Liver (tissue), 9 donors: Measurements from ENCODE around the gene OMD. TPM values are rescaled to one million over a fixed set of nuclear protein-coding genes. Genes with fewer than 3 reads are reported as not detected.

ENCODE experiments used
- DNase-seq: peaks from one replicate; pipeline ENCODE4 v3.0.0-alpha.2; 2017; ENCODE audit warnings: low spot score
- H3K27ac ChIP-seq, 2 donors: one replicate each; pipeline ENCODE4 v1.7.0; 2013; ENCODE audit warnings: inconsistent platforms in 2 of 2, low read length in 2 of 2, control low read depth in 1 of 2, low read depth in 1 of 2, mild to moderate bottlenecking in 1 of 2
- H3K27me3 ChIP-seq, 4 donors: one replicate each; pipeline versions ENCODE4 v1.6.1 to v1.7.0; 2013; ENCODE audit warnings: low read length in 3 of 4, inconsistent platforms in 1 of 4, mild to moderate bottlenecking in 1 of 4, moderate library complexity in 1 of 4; ENCODE audit not compliant: control insufficient read depth in 4 of 4, insufficient read depth in 4 of 4
- H3K36me3 ChIP-seq, 4 donors: one replicate each; pipeline versions ENCODE4 v1.6.1 to v1.7.0; 2013; ENCODE audit warnings: low read length in 3 of 4, mild to moderate bottlenecking in 3 of 4, low read depth in 1 of 4, moderate library complexity in 1 of 4; ENCODE audit not compliant: control insufficient read depth in 4 of 4, insufficient read depth in 3 of 4
- H3K4me1 ChIP-seq, 4 donors: one replicate each; pipeline versions ENCODE4 v1.6.1 to v1.7.0; 2013; ENCODE audit warnings: low read length in 3 of 4, mild to moderate bottlenecking in 3 of 4, moderate library complexity in 1 of 4; ENCODE audit not compliant: control insufficient read depth in 4 of 4, insufficient read depth in 4 of 4
- H3K4me3 ChIP-seq, 3 donors: one replicate each; pipeline versions ENCODE4 v1.6.1 to v1.7.0; 2013; ENCODE audit warnings: low read length in 3 of 3, control low read depth in 1 of 3, low read depth in 1 of 3, mild to moderate bottlenecking in 1 of 3
- H3K9ac ChIP-seq, 2 donors: one replicate each; pipeline ENCODE4 v1.7.0; 2013; ENCODE audit warnings: low read length in 2 of 2, mild to moderate bottlenecking in 2 of 2, moderate library complexity in 2 of 2, control low read depth in 1 of 2, low read depth in 1 of 2
- H3K9me3 ChIP-seq, 4 donors: one replicate each; pipeline versions ENCODE4 v1.6.1 to v1.7.0; 2013; ENCODE audit warnings: low read length in 3 of 4; ENCODE audit not compliant: control insufficient read depth in 4 of 4
- ATF3 ChIP-seq: IDR thresholded peaks from 2 replicates; pipeline ENCODE4 v1.6.1; 2016; ENCODE audit warnings: antibody characterized with exemption
- CTCF ChIP-seq: fragments of 150-350 bp; IDR thresholded peaks from 2 replicates; pipeline ENCODE4 v1.5.1; 2017; ENCODE audit warnings: improper control_type of control experiment, low read depth, low read length; ENCODE audit not compliant: missing input control
- EGR1 ChIP-seq, 2 donors: IDR thresholded peaks; 2 replicates each; pipeline ENCODE4 v1.6.1; 2016 to 2018; ENCODE audit warnings: antibody characterized with exemption in 2 of 2, low read depth in 2 of 2
- FOXA1 ChIP-seq: IDR thresholded peaks from 2 replicates; pipeline ENCODE4 v1.6.1; 2016; ENCODE audit warnings: antibody characterized with exemption
- FOXA2 ChIP-seq: IDR thresholded peaks from 2 replicates; pipeline ENCODE4 v1.6.1; 2016; ENCODE audit warnings: antibody characterized with exemption
- GABPA ChIP-seq, 2 donors: IDR thresholded peaks in 1 of 2; conservative IDR thresholded peaks in 1 of 2; 2 replicates each; pipeline ENCODE4 v1.6.1; 2016; ENCODE audit warnings: antibody characterized with exemption in 2 of 2, mild to moderate bottlenecking in 1 of 2, moderate library complexity in 1 of 2
- HNF4A ChIP-seq, 2 donors: conservative IDR thresholded peaks; 2 replicates each; pipeline ENCODE4 v1.6.1; 2016; ENCODE audit warnings: antibody characterized with exemption in 2 of 2, mild to moderate bottlenecking in 2 of 2
- HNF4G ChIP-seq: IDR thresholded peaks from 2 replicates; pipeline ENCODE4 v1.6.1; 2016; ENCODE audit warnings: antibody characterized with exemption
- JUND ChIP-seq, 2 donors: IDR thresholded peaks; 2 replicates each; pipeline ENCODE4 v1.6.1; 2016; ENCODE audit warnings: antibody characterized with exemption in 2 of 2
- MAX ChIP-seq: IDR thresholded peaks from 2 replicates; pipeline ENCODE4 v1.6.1; 2016; ENCODE audit warnings: antibody characterized with exemption
- NR2F2 ChIP-seq: IDR thresholded peaks from 2 replicates; pipeline ENCODE4 v1.6.1; 2016; ENCODE audit warnings: antibody characterized with exemption
- RAD21 ChIP-seq, 2 donors: IDR thresholded peaks; 2 replicates each; pipeline ENCODE4 v1.6.1; 2016; ENCODE audit warnings: antibody characterized with exemption in 2 of 2, mild to moderate bottlenecking in 2 of 2
- REST ChIP-seq: IDR thresholded peaks from 2 replicates; pipeline ENCODE4 v1.6.1; 2016; ENCODE audit warnings: antibody characterized with exemption, mild to moderate bottlenecking
- RXRA ChIP-seq, 2 donors: IDR thresholded peaks; 2 replicates each; pipeline ENCODE4 v1.6.1; 2017 to 2018; ENCODE audit warnings: antibody characterized with exemption in 2 of 2, mild to moderate bottlenecking in 1 of 2
- SP1 ChIP-seq: IDR thresholded peaks from 2 replicates; pipeline ENCODE4 v1.6.1; 2018; ENCODE audit warnings: antibody characterized with exemption, mild to moderate bottlenecking
- TAF1 ChIP-seq: conservative IDR thresholded peaks from 2 replicates; pipeline ENCODE4 v1.6.1; 2016; ENCODE audit warnings: antibody characterized with exemption, mild to moderate bottlenecking
- YY1 ChIP-seq: IDR thresholded peaks from 2 replicates; pipeline ENCODE4 v1.6.1; 2016; ENCODE audit warnings: antibody characterized with exemption, mild to moderate bottlenecking
- ZBTB33 ChIP-seq: IDR thresholded peaks from 2 replicates; pipeline ENCODE4 v1.6.1; 2016; ENCODE audit warnings: antibody characterized with exemption
- WGBS: extraction: QIAGEN DNeasy Blood & Tissue Kit; methylation state at CpG from one replicate; pipeline ENCODE4 v1.1.7; 2013; 5-methylcytosine and 5-hydroxymethylcytosine counted together
- polyA plus RNA-seq, 2 donors: library from polyadenylated mRNA; stranded (reverse) in 1 of 2; unstranded in 1 of 2; fragments of 200-250 nt in 1 of 2; fragments of >200 nt in 1 of 2; fragmentation: Nextera tagmentation in 1 of 2; extraction: Ambion mirVana in 1 of 2; gene quantifications; one replicate each; pipeline versions ENCODE4 v1.2.1 to v1.2.3, GENCODE V29; 2013 to 2015
- total RNA-seq, 2 donors: library from RNA; depleted of rRNA; stranded (reverse); fragments of >200 nt; gene quantifications; one replicate each; pipeline ENCODE4 v1.2.3, GENCODE V29; 2014
- donor health status: healthy.
- donor health status: healthy.
- donor health status: healthy.
- donor health status: healthy.
- donor health status: healthy.

Gene OMD
- total and polyA plus RNA-seq, 4 donors: 0.28 to 0.75 (median 0.52) TPM; not detected in 1

- Histone ChIP-seq H3K4me3 (no peak overlapping the region), H3K9ac (no peak overlapping the region), H3K27ac (no peak overlapping the region), H3K27me3 (no peaks in the 10 kb centered on the region), H3K4me1 (no peaks in the 10 kb centered on the region), H3K9me3 (peaks cover 0 to 1% (median 0%) of the 10 kb centered on the region in 4 donors), H3K36me3 (no peaks in the 10 kb centered on the region)
- TF ChIP-seq NR2F2: no peak
- no peak for TF ChIP-seq JUND (IDR thresholded peaks at IDR 0.05)
- no peak for TF ChIP-seq HNF4A (conservative IDR thresholded peaks at IDR 0.05)
- no peak for TF ChIP-seq RXRA (IDR thresholded peaks at IDR 0.05)
- TF ChIP-seq HNF4G: no peak
- TF ChIP-seq CTCF: no peak
- no peak for TF ChIP-seq FOXA2
- no peak for TF ChIP-seq SP1
- no peak for TF ChIP-seq EGR1 (IDR thresholded peaks at IDR 0.05; ENCODE audit: low read depth in 2 of 2)
- TF ChIP-seq RAD21 (IDR thresholded peaks at IDR 0.05): no peak
- no peak for TF ChIP-seq MAX
- TF ChIP-seq GABPA (IDR thresholded peaks at IDR 0.05 in 1 of 2, conservative IDR thresholded peaks at IDR 0.05 in 1 of 2): no peak
- TF ChIP-seq ZBTB33: no peak
- TF ChIP-seq TAF1: no peak
- no peak for TF ChIP-seq YY1
- TF ChIP-seq ATF3: no peak
- TF ChIP-seq FOXA1: no peak
- no peak for TF ChIP-seq REST
- WGBS: 98% methylated on average over 2 of the region's 2 CpGs
- DNase-seq: no peak
Measured at GRCh38 chr9:92373167-92373566, 51.1 kb downstream of the OMD start.
